Testis (tissue), 3 donors: ENCODE results near the gene RDM1. TPM values are rescaled to one million over a fixed set of nuclear protein-coding genes. Genes with fewer than 3 reads are reported as not detected.

Source experiments
- DNase-seq: peaks from one replicate; pipeline ENCODE4 v3.0.0-alpha.2; 2019
- H3K27ac ChIP-seq, 2 donors: fragments of 200-600 bp; sonication (generic); one replicate each; pipeline ENCODE4 v1.5.1; 2019
- H3K27me3 ChIP-seq: fragments of 200-600 bp; sonication (generic); one replicate; pipeline ENCODE4 v1.5.1; 2019
- H3K36me3 ChIP-seq: fragments of 200-600 bp; sonication (generic); one replicate; pipeline ENCODE4 v1.5.1; 2017; ENCODE audit warnings: low read depth; ENCODE audit errors: missing control alignments
- H3K4me1 ChIP-seq: fragments of 200-600 bp; sonication (generic); one replicate; pipeline ENCODE4 v1.5.1; 2019
- H3K4me3 ChIP-seq, 2 donors: fragments of 200-600 bp; sonication (generic); one replicate each; pipeline ENCODE4 v1.5.1; 2017 to 2019
- H3K9me3 ChIP-seq: fragments of 200-600 bp; sonication (generic); one replicate; pipeline ENCODE4 v1.5.1; 2017
- CTCF ChIP-seq, 3 experiments: fragments of 450-650 bp in 2 of 3; fragments of 200-600 bp in 1 of 3; sonication (generic) in 1 of 3; IDR thresholded peaks; one replicate each; pipeline ENCODE4 v1.5.1; 2016 to 2019; ENCODE audit warnings: antibody characterized with exemption in 3 of 3, mild to moderate bottlenecking in 2 of 3, moderate library complexity in 1 of 3
- POLR2A ChIP-seq: fragments of 450-650 bp; IDR thresholded peaks from one replicate; pipeline ENCODE4 v1.6.1; 2017; ENCODE audit warnings: antibody characterized with exemption, mild to moderate bottlenecking, moderate library complexity
- WGBS, 2 donors: methylation state at CpG; one replicate each; pipeline ENCODE4 v1.1.5; 2018; 5-methylcytosine and 5-hydroxymethylcytosine counted together
- intact Hi-C: fragments of 100-400 bp; cut with DNase I; formaldehyde crosslinking; loops from one replicate; pipeline ENCODE4 v1.15.1; 2023; ENCODE audit warnings: low total_unique reads
- polyA plus RNA-seq: library from polyadenylated mRNA; stranded (reverse); fragments of 350-450 nt; fragmentation: Illumina TruSeq; extraction: RNeasy Lipid Tissue Mini Kit (QIAGEN cat#74804); gene quantifications from one replicate; pipeline ENCODE4 v1.2.3, GENCODE V29; 2014; ENCODE audit warnings: low read depth, low replicate concordance; ENCODE audit not compliant: insufficient read depth
- total RNA-seq, 2 donors: library from RNA; depleted of rRNA; stranded (reverse); fragments of >200 nt; gene quantifications; one replicate each; pipeline ENCODE4 v1.2.3, GENCODE V29; 2016

RDM1 gene
- total and polyA plus RNA-seq, 3 donors from 2014 or later: 9.6 to 19.3 (median 18.6) TPM

- H3K36me3 ChIP-seq: no peaks in the 10 kb centered on the region
- H3K4me1 ChIP-seq: no peaks in the 10 kb centered on the region
- intact Hi-C loops: no loop called here
- no peaks in the 10 kb centered on the region for H3K27me3 ChIP-seq
- TF ChIP-seq POLR2A (no peak), CTCF (IDR thresholded peaks at IDR 0.05) (no peak)
- no peak overlapping the region for H3K4me3 ChIP-seq
- 78 to 85% methylated on average over 10 of the region's 10 CpGs for WGBS, 2 donors
- no peak for DNase-seq
- no peaks in the 10 kb centered on the region for H3K9me3 ChIP-seq
- no peak overlapping the region for H3K27ac ChIP-seq
Observed at GRCh38 chr17:35968520-35969054, 38.0 kb upstream of the RDM1 start.

- Histone ChIP-seq H3K36me3 (no peaks in the 10 kb centered on the region), H3K4me3 (no peak overlapping the region), H3K9me3 (no peaks in the 10 kb centered on the region), H3K27me3 (no peaks in the 10 kb centered on the region), H3K4me1 (no peaks in the 10 kb centered on the region), H3K27ac (no peak overlapping the region)
- DNase-seq: no peak
- TF ChIP-seq CTCF (IDR thresholded peaks at IDR 0.05) (no peak), POLR2A (no peak)
- WGBS, 2 donors: 78 to 87% methylated on average over 7 of the region's 7 CpGs
- intact Hi-C loops: no loop called here
Observed at GRCh38 chr17:35965272-35965671, 34.7 kb upstream of the RDM1 start.

GRCh38 chr17:35963663-35964062 is 33.1 kb upstream of the RDM1 start:
- no peak overlapping the region for H3K4me3 ChIP-seq
- H3K27me3 ChIP-seq: no peaks in the 10 kb centered on the region
- no peak for DNase-seq
- no peaks in the 10 kb centered on the region for H3K9me3 ChIP-seq
- TF ChIP-seq POLR2A: no peak
- no peak for TF ChIP-seq CTCF (IDR thresholded peaks at IDR 0.05)
- H3K36me3 ChIP-seq: no peaks in the 10 kb centered on the region
- intact Hi-C loops: no loop called here
- no peaks in the 10 kb centered on the region for H3K4me1 ChIP-seq
- no peak overlapping the region for H3K27ac ChIP-seq
- WGBS, 2 donors: 77 to 90% methylated on average over 6 of the region's 6 CpGs

GRCh38 chr17:35953720-35954119 is 23.1 kb upstream of the RDM1 start:
- Histone ChIP-seq H3K27me3 (no peaks in the 10 kb centered on the region), H3K4me1 (no peaks in the 10 kb centered on the region), H3K27ac (no peak overlapping the region), H3K9me3 (no peaks in the 10 kb centered on the region), H3K36me3 (no peaks in the 10 kb centered on the region), H3K4me3 (no peak overlapping the region)
- TF ChIP-seq CTCF (IDR thresholded peaks at IDR 0.05) (no peak), POLR2A (no peak)
- no peak for DNase-seq
- intact Hi-C loops: no loop called here
- 68 to 73% methylated on average over 7 of the region's 7 CpGs for WGBS, 2 donors

GRCh38 chr17:35949401-35949800 is 18.8 kb upstream of the RDM1 start:
- H3K27me3 ChIP-seq: no peaks in the 10 kb centered on the region
- H3K4me3 ChIP-seq: no peak overlapping the region
- DNase-seq: no peak
- TF ChIP-seq CTCF (IDR thresholded peaks at IDR 0.05) (no peak), POLR2A (no peak)
- WGBS, 2 donors: 80 to 81% methylated on average over 3 of the region's 3 CpGs
- no peaks in the 10 kb centered on the region for H3K9me3 ChIP-seq
- no peaks in the 10 kb centered on the region for H3K36me3 ChIP-seq
- intact Hi-C loops: no loop called here
- H3K4me1 ChIP-seq: no peaks in the 10 kb centered on the region
- H3K27ac ChIP-seq: no peak overlapping the region
